Measurements from ENCODE around the gene SPRR5. TPM values are rescaled to one million over a fixed set of nuclear protein-coding genes. Genes with fewer than 3 reads are reported as not detected.

Gene SPRR5
- total RNA-seq, 2 experiments from 2014 or later = not detected

- Mint-ChIP-seq H3K4me1 (ENCODE audit: low read depth) (no peaks in the 10 kb centered on the region), H3K36me3 (ENCODE audit: low read depth) (no peaks in the 10 kb centered on the region), H3K27me3 (peaks cover 39% of the 10 kb centered on the region), H3K27ac (no peak overlapping the region), H3K9me3 (no peaks in the 10 kb centered on the region), H3K4me3 (no peak overlapping the region)
- H3K4me1 ChIP-seq (ENCODE audit: insufficient read depth, low read length) = no peaks in the 10 kb centered on the region
- no peak for DNase-seq
- H3K36me3 ChIP-seq (ENCODE audit: insufficient read depth, low read length) = no peaks in the 10 kb centered on the region
- peaks cover 0 to 3% of the 10 kb centered on the region in 2 experiments for H3K27me3 ChIP-seq (ENCODE audit: control insufficient read depth in 1 of 2, insufficient read depth in 2 of 2, low read length in 2 of 2)
- no peaks in the 10 kb centered on the region for H3K9me3 ChIP-seq (ENCODE audit: control insufficient read depth in 1 of 2, insufficient read depth in 1 of 2, low read length in 2 of 2)
- intact Hi-C loops (cut with DNase I, micrococcal nuclease) = no loop called here
- H3K4me3 ChIP-seq (ENCODE audit: low read length) = no peak overlapping the region
- CTCF ChIA-PET = no interaction called here
- POLR2A ChIA-PET = no interaction called here
- H3K27ac ChIP-seq (ENCODE audit: low read depth in 1 of 2, low read length in 2 of 2) = no peak overlapping the region
- ATAC-seq (ENCODE audit: poor library complexity) = no peak
- TF ChIP-seq CTCF (IDR thresholded peaks at IDR 0.05) = no peak
Observed at GRCh38 chr1:152946248-152946647, 758 bp upstream of the SPRR5 start.

GRCh38 chr1:152951711-152952110 lies 4.7 kb downstream of the SPRR5 start:
- no peak for ATAC-seq (ENCODE audit: poor library complexity)
- no peak for DNase-seq
- no peaks in the 10 kb centered on the region for H3K4me1 ChIP-seq (ENCODE audit: insufficient read depth, low read length)
- no peak overlapping the region for H3K27ac ChIP-seq (ENCODE audit: low read depth in 1 of 2, low read length in 2 of 2)
- no peaks in the 10 kb centered on the region for H3K4me1 Mint-ChIP-seq (ENCODE audit: low read depth)
- no peak overlapping the region for H3K4me3 Mint-ChIP-seq
- no peak overlapping the region for H3K4me3 ChIP-seq (ENCODE audit: low read length)
- TF ChIP-seq CTCF (IDR thresholded peaks at IDR 0.05) = no peak
- ChIA-PET POLR2A (no interaction called here), CTCF (no interaction called here)
- intact Hi-C loops (cut with DNase I, micrococcal nuclease) = no loop called here
- H3K36me3 ChIP-seq (ENCODE audit: insufficient read depth, low read length) = no peaks in the 10 kb centered on the region
- no peaks in the 10 kb centered on the region for H3K9me3 Mint-ChIP-seq
- no peaks in the 10 kb centered on the region for H3K27me3 ChIP-seq (ENCODE audit: control insufficient read depth in 1 of 2, insufficient read depth in 2 of 2, low read length in 2 of 2)
- H3K27ac Mint-ChIP-seq = no peak overlapping the region
- H3K9me3 ChIP-seq (ENCODE audit: control insufficient read depth in 1 of 2, insufficient read depth in 1 of 2, low read length in 2 of 2) = no peaks in the 10 kb centered on the region
- H3K27me3 Mint-ChIP-seq = peaks cover 34% of the 10 kb centered on the region
- H3K36me3 Mint-ChIP-seq (ENCODE audit: low read depth) = no peaks in the 10 kb centered on the region

GRCh38 chr1:152953761-152954160 lies 6.8 kb downstream of the SPRR5 start:
- Mint-ChIP-seq H3K27ac (no peak overlapping the region), H3K9me3 (no peaks in the 10 kb centered on the region), H3K4me1 (ENCODE audit: low read depth) (no peaks in the 10 kb centered on the region), H3K4me3 (no peak overlapping the region), H3K27me3 (peaks cover 22% of the 10 kb centered on the region), H3K36me3 (ENCODE audit: low read depth) (no peaks in the 10 kb centered on the region)
- ChIA-PET CTCF (no interaction called here), POLR2A (no interaction called here)
- DNase-seq = no peak
- Histone ChIP-seq H3K36me3 (ENCODE audit: insufficient read depth, low read length) (no peaks in the 10 kb centered on the region), H3K27me3 (ENCODE audit: control insufficient read depth in 1 of 2, insufficient read depth in 2 of 2, low read length in 2 of 2) (no peaks in the 10 kb centered on the region), H3K27ac (ENCODE audit: low read depth in 1 of 2, low read length in 2 of 2) (no peak overlapping the region), H3K4me3 (ENCODE audit: low read length) (no peak overlapping the region), H3K9me3 (ENCODE audit: control insufficient read depth in 1 of 2, insufficient read depth in 1 of 2, low read length in 2 of 2) (no peaks in the 10 kb centered on the region), H3K4me1 (ENCODE audit: insufficient read depth, low read length) (no peaks in the 10 kb centered on the region)
- intact Hi-C loops (cut with DNase I, micrococcal nuclease) = no loop called here
- ATAC-seq (ENCODE audit: poor library complexity) = no peak
- TF ChIP-seq CTCF (IDR thresholded peaks at IDR 0.05) = no peak
